GM19452 (cell line): ENCODE results near the gene PBX3.
"Not testable (repeated sequence)": the region's sequence is repeated elsewhere in the genome, so short reads cannot be mapped to it uniquely, and the experiment has no call there.

Source experiments
- ATAC-seq: cut with Tn5 transposase; IDR thresholded peaks from one replicate; pipeline ENCODE4 v1.9.1; 2021; ENCODE audit not compliant: unreplicated experiment

Gene PBX3

DNA sequence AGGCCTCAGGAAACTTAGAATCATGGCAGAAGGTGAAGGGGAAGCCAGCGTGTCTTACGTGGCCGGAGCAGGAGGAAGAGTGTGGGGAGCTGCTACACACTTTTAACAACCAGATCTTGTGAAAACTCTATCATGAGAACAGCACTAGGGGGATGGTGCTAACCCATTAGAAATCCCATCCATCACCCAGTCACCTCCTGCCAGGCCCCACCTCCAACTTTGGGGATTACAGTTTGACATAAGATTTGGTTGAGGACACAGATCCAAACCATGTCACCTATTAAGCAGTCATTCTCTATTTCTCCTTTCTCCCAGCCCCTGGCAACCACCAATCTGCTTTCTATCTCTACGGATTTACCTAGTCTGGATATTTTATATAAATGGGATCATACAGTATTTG lies 26.9 kb downstream of the PBX3 start:
- no peak for ATAC-seq

DNA sequence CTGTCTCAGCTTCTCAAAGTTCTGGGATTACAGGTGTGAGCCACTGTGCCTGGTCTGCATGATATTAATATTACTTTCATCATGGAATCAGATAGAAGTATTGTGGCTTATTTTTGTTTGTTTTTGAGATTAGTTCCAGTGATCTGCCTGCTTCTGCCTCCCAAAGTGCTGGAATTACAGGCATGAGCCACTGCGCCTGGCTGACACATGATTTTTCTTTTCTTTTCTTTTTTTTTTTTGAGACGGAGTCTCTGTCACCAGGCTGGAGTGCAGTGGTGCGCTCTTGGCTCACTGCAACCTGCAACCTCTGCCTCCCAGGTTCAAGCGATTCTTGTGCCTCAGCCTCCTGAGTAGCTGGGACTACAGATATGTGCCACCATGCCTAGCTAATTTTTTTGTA lies 29.6 kb downstream of the PBX3 start:
- not testable (repeated sequence) for ATAC-seq

DNA sequence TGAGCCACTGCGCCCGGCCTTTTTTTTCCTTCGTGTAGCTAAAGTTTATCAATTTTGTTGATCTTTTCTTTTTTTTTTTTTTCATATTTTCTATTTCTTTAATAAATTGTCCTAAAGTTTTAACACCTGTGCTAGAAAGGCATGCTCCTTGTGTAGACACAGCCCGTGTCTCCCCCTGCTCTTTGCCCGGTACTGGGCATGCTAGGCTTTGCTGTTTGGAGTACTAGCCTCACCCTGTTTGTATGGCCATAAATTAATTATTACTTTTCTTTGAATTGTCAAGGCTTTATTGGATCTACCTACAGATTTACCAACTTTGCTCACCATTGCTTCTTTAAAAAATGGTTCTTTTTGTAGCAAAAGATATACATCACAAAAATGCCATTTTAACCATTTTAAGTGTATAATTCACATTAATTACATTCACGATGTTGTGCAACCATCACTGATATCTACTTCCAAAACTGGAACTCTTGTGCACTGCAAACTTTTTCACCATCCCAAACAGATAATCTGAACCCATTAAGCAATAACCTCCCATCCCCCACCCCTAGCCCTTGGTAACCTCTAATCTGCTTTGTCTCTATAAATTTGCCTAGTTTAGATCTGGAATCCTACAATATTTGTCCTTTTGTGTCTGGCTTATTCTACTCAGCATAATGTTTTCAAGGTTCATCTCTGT lies 31.5 kb downstream of the PBX3 start:
- not testable (repeated sequence) for ATAC-seq

DNA sequence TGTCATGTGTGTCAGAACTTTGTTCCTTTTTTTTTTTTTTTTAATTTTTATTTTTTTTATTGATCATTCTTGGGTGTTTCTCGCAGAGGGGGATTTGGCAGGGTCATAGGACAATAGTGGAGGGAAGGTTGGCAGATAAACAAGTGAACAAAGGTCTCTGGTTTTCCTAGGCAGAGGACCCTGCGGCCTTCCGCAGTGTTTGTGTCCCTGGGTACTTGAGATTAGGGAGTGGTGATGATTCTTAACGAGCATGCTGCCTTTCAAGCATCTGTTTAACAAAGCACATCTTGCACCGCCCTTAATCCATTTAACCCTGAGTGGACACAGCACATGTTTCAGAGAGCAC lies 32.0 kb downstream of the PBX3 start:
- ATAC-seq, result not testable (repeated sequence)

- no peak for ATAC-seq
Observed at GRCh38 chr9:125782718-125783117, 35.5 kb downstream of the PBX3 start.

- ATAC-seq, result no peak
Observed at GRCh38 chr9:125784286-125785049, 37.3 kb downstream of the PBX3 start.

DNA sequence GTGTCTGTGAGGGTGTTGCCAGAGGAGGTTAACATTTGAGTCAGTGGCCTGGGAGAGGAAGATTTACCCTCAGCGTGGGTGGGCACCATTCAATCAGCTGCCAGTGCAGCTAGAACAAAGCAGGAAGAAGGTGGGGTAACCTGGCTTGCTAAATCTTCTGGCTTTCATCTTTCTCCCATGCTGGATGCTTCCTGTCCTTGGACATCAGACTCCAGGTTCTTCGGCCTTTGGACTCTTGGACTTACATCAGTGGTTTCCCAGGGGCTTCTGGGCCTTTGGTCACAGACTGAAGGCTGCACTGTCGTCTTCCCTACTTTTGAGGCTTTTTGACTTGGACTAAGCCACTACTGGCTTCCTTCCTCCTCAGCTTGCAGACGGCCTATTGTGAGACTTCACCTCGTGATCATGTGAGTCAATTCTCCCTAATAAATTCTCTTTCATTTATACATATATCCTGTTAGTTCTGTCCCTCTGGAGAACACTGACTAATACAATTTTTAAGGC lies 38.1 kb downstream of the PBX3 start:
- no peak for ATAC-seq

DNA sequence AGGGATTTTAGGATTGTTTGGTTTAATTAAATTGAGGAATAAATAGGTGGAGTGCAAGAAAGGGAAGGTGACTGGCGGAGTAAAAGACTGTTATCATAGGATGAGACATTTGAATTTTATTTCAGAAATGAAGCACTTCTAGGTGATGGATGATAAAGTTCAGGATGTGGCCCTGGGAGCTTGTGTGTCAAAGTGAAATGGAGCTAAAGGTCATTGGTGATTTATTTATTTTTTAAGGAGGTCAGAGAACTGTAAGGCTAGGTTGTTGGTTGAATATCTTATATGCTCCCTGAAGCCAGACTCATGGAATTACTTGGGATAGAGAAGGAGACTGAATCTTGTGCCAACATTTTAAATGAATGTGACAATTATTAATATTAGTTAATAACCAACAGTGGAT lies 40.5 kb downstream of the PBX3 start:
- no peak for ATAC-seq

DNA sequence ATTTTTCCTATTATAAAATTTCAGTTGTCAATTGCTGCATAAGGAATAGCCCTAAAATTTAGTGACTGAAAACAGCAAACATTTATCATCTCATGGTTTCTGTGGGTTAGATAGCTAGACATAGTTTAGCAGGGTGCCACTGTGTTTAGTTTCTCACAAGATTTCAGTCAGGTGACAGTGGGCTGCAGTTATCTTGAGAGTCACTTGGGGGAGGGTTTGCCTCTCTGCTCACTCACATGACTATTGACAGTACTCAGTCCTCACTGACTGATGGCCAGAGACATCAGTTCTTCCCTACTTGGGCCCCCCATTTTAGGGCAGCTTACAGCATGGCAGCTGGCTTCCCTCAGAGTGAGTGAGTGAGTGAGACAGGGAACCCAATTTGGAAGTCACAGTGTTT lies 42.0 kb downstream of the PBX3 start:
- no peak for ATAC-seq

DNA sequence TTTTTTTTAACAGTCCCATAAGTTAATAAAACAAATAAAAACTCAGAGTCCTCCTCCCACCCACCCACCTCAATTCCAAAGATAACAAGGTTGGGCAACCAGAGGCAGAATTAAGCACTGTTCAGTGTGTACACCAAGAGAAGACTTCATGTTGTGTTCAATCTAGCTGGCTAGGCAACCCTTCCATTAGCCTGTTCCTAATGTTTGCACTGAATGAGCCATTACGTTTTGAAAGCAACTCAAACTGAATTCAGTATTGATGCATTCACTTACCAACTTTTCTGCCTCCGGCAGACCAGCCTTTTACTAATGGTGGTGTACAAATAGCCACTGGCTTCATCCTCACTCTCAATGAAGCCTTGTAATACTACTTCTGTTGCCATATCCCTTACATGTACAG lies 47.5 kb downstream of the PBX3 start:
- ATAC-seq, result no peak

- ATAC-seq, result no peak
Observed at GRCh38 chr9:125795970-125796596, 48.9 kb downstream of the PBX3 start.

GRCh38 chr9:125797930-125798329 lies 50.8 kb downstream of the PBX3 start:
- ATAC-seq, result no peak

DNA sequence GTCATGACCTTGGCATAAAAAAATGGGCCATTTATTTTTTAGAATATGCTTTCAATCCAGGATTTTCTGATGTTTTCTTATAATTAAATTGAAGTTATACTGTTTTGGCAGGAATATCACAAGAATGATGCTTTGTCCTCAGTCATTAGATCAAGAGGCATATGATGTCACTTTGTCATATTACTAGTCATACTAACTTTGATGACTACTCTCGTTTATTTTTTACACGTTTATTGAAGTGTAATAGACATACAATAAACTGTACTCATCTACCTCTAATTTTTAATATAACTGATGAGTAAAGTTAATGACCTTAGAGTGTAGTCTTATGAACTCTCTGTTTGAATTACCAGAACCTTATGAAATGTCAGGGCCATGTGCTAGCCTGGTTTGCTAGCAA lies 56.4 kb downstream of the PBX3 start:
- ATAC-seq, result no peak

- no peak for ATAC-seq
Observed at GRCh38 chr9:125805057-125805456, 57.9 kb downstream of the PBX3 start.

DNA sequence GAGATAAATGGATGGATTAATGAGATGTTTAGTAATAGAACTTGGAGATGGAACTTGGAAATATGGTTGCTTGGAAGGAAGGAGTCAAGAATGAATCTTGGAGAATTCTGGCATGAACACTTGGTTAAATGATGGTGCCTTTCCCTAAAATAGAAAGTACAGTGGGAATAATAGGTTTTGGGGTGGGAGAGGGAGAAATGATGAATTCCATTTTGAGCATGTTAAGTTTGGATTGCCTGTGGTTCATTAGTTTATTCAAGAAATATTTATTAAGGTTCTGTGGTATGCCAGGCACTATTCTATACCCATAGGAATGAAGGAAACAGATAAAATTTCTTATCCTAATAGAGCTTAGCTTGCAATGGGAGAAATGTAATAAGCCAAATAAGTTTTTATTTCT lies 58.4 kb downstream of the PBX3 start:
- ATAC-seq, result no peak

DNA sequence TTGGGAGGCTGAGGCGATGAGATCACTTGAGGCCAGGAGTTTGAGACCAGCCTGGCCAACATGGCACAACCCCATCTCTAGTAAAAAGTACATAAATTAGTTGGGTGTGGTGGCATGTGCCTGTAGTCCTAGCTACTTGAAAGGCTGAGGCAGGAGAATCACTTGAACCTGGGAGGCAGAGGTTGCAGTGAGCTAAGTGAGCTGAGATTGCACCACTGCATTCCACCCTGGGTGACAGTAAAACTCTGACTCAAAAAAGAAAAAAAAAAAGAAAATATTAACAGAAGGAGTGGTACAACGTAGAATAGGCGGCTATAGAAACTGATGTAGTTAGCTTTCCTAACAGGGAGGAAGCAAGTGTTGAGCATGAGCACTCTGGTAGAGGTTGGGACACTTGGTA lies 59.9 kb downstream of the PBX3 start:
- ATAC-seq, result no peak

- no peak for ATAC-seq
Observed at GRCh38 chr9:125810161-125810560, 63.0 kb downstream of the PBX3 start.

DNA sequence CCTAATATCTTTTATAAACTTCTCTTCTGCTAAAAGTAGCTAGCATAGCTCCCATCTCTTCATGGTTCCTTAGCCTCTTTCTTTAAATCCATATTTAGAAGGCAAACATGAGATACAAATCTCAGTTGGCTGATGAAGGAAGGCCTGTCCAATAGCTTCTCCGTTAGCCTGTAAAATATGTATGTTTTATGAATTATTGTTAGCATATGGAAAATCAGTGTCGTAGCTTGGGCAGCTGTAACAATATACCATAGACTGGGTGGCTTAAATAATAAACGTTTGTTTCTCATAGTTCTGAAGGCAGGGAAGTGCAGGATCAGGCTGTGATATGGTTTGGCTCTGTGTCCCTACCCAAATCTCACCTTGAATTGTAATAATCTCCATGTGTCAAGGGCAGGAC lies 63.8 kb downstream of the PBX3 start:
- no peak for ATAC-seq

GRCh38 chr9:125812403-125812802 lies 65.2 kb downstream of the PBX3 start:
- no peak for ATAC-seq

DNA sequence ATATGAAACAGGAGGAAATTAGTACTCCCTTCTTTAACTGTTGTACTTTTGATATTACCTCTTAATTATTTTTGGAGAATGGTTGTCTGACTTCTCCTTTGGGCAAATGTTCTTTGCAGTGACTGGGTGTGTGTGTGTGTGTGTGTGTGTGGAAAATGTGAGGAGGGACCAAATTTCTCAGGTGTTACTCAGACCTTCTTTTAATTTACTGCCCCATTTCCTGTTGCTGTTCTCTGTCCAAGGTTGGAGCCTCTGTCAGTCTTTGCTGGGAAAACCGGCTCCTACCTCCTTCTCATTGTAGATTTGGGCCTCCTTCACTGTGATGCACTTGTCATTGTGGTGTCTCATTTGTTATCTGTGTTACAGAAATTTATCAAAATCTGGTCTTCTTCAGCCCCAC lies 68.4 kb downstream of the PBX3 start:
- ATAC-seq, result no peak

- ATAC-seq, result no peak
Observed at GRCh38 chr9:125816321-125816720, 69.1 kb downstream of the PBX3 start.

DNA sequence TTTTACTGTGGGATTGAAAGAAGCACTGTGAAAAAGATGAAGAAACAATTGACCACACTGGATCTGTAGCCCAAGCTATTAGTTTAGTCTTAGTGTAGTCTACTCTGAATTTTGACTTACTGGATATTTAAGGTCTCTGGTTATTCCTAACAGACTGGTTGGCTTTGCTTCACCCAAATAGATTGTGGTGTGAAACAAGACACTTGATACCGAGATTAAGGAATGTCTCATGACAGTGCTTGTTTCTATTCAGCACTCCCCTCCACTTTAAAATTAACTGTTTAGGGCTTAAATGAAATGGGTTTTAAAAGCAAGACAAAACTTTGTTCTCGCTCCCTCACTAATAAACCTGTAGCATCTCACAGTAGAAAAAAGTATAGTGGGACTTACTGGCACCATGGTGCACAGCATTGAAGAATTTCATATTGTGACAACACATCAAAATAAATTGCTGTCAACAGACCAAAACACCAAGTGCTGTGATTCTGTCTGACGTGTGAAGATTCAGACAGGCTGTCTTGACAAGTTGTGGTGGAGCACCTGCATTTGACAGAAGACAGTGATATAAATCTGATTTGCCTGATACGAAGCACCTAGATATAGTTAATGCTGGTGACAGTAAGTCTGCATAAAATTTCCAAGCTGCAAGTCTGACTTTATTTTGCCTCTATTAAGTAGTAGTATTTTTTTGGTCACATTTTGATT lies 73.1 kb downstream of the PBX3 start:
- no peak for ATAC-seq
